SIG-M5 (cell line): ENCODE data around the gene UNCX.

Source experiments
- DNase-seq: peaks from one replicate; lab custom pipeline; 2025; lab: John Stamatoyannopoulos, UW

UNCX gene

GRCh38 chr7:1218541-1219165, 14.0 kb upstream of the UNCX start:
- DNase-seq = no peak

GRCh38 chr7:1219498-1219897, 13.2 kb upstream of the UNCX start:
- no peak for DNase-seq

GRCh38 chr7:1220000-1220726, 12.5 kb upstream of the UNCX start:
- DNase-seq = no peak

- no peak for DNase-seq
Measured at GRCh38 chr7:1220977-1221745, 11.5 kb upstream of the UNCX start.

GRCh38 chr7:1223196-1223981, 9.3 kb upstream of the UNCX start:
- no peak for DNase-seq

GRCh38 chr7:1224086-1224716, 8.5 kb upstream of the UNCX start:
- DNase-seq = no peak

- no peak for DNase-seq
Measured at GRCh38 chr7:1225030-1225429, 7.6 kb upstream of the UNCX start.

- no peak for DNase-seq
Measured at GRCh38 chr7:1225441-1226185, 7.1 kb upstream of the UNCX start.

- DNase-seq = no peak
Measured at GRCh38 chr7:1226186-1226901, 6.3 kb upstream of the UNCX start.

- DNase-seq = no peak
Measured at GRCh38 chr7:1227071-1227804, 5.4 kb upstream of the UNCX start.

- DNase-seq = no peak
Measured at GRCh38 chr7:1227814-1228544, 4.7 kb upstream of the UNCX start.

GRCh38 chr7:1228545-1229201, 4.0 kb upstream of the UNCX start:
- no peak for DNase-seq

GRCh38 chr7:1229202-1229947, 3.3 kb upstream of the UNCX start:
- no peak for DNase-seq

- DNase-seq = no peak
Measured at GRCh38 chr7:1229956-1230355, 2.7 kb upstream of the UNCX start.

GRCh38 chr7:1230411-1231213, 2.1 kb upstream of the UNCX start:
- no peak for DNase-seq

- DNase-seq = no peak
Measured at GRCh38 chr7:1231214-1232102, 1.2 kb upstream of the UNCX start.
